Activated T-cell treated with anti-CD3 and anti-CD28 coated beads for 1 hour (primary cell): ENCODE results near the gene PRSS56.
"Not testable (repeated sequence)": the region's sequence is repeated elsewhere in the genome, so short reads cannot be mapped to it uniquely, and the experiment has no call there.

Experiments used
- DNase-seq: peaks from one replicate; pipeline ENCODE4 v3.0.0-alpha.2; 2020; ENCODE audit warnings: low read depth

PRSS56 gene

GRCh38 chr2:232541961-232542714 is 21.9 kb downstream of the PRSS56 start:
- no peak for DNase-seq

- no peak for DNase-seq
Measured at GRCh38 chr2:232542715-232543467, 22.7 kb downstream of the PRSS56 start.

- DNase-seq = no peak
Measured at GRCh38 chr2:232543491-232543890, 23.3 kb downstream of the PRSS56 start.

- no peak for DNase-seq
Measured at GRCh38 chr2:232543928-232544631, 23.9 kb downstream of the PRSS56 start.

GRCh38 chr2:232544674-232545073 is 24.5 kb downstream of the PRSS56 start:
- DNase-seq = no peak

- no peak for DNase-seq
Measured at GRCh38 chr2:232545511-232546375, 25.6 kb downstream of the PRSS56 start.

- DNase-seq = no peak
Measured at GRCh38 chr2:232547991-232548390, 27.8 kb downstream of the PRSS56 start.

- DNase-seq = no peak
Measured at GRCh38 chr2:232549655-232550353, 29.6 kb downstream of the PRSS56 start.

GRCh38 chr2:232550354-232551249 is 30.4 kb downstream of the PRSS56 start, which contains the start of the genes EIF4E2 and TIGD1:
TSS of gene EIF4E2 (plus strand) at chr2:232550689. CDS start at chr2:232550725, 36 bp downstream.
TSS of gene TIGD1 (minus strand) at chr2:232550557. CDS start at chr2:232549882, 675 bp downstream.
- peak; percentile 83 for DNase-seq

GRCh38 chr2:232551250-232551638 is 31.1 kb downstream of the PRSS56 start:
- no peak for DNase-seq

- DNase-seq = no peak
Measured at GRCh38 chr2:232551776-232552175, 31.6 kb downstream of the PRSS56 start.

- no peak for DNase-seq
Measured at GRCh38 chr2:232556426-232556825, 36.2 kb downstream of the PRSS56 start.

- no peak for DNase-seq
Measured at GRCh38 chr2:232562515-232563151, 42.4 kb downstream of the PRSS56 start.

- no peak for DNase-seq
Measured at GRCh38 chr2:232563580-232563979, 43.4 kb downstream of the PRSS56 start.

- DNase-seq = no peak
Measured at GRCh38 chr2:232567721-232568120, 47.5 kb downstream of the PRSS56 start.

GRCh38 chr2:232568161-232568560 is 48.0 kb downstream of the PRSS56 start:
- DNase-seq = no peak

GRCh38 chr2:232569541-232569940 is 49.4 kb downstream of the PRSS56 start:
- no peak for DNase-seq

GRCh38 chr2:232570481-232570880 is 50.3 kb downstream of the PRSS56 start:
- DNase-seq = not testable (repeated sequence)

GRCh38 chr2:232571026-232571474 is 50.9 kb downstream of the PRSS56 start:
- DNase-seq = no peak
